Stimulated activated CD4-positive, alpha-beta T cell treated with anti-CD3 and anti-CD28 coated beads, TNF-alpha, amount 100 ng/mL, for 4 hours (primary cell): ENCODE measurements around the gene EEF1AKMT4.

Source experiments
- DNase-seq, 3 experiments: peaks; one replicate each; pipeline ENCODE4 v3.0.0-alpha.2; 2020; ENCODE audit warnings: low read depth in 3 of 3

Gene EEF1AKMT4

DNA sequence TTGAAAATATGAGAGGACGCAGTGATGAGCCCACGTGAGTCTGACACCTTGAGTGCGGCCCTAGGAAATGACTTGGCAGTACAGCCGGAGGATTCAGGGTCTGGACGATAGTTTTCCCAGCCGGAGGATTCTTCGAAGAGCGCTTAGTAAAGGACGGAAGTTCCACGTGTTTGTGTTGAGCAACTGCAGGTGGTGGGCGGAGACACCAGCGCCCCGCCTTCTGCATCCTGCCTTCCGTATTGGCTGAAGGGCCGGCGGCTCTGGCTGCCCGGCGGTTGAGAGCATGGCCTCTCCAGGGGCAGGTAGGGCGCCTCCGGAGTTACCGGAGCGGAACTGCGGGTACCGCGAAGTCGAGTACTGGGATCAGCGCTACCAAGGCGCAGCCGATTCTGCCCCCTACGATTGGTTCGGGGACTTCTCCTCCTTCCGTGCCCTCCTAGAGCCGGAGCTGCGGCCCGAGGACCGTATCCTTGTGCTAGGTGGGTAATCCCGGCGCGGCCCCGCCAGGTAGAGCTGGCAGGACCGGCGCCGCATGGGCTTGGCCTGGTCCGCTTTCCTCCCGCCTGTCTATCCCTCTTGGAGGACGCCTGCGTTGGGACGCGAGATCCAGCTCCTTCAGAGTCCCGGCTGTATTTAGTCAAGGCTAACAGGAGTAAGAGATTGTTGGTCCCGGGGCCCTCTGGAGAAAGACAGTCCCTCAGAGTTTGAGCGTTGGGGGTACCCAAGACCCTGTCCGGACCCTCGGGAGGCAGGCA, at the start of gene EEF1AKMT4:
Gene EEF1AKMT4 (plus strand): TSS at position 261 of the 755 bp plus-strand sequence. CDS start 23 bp downstream, at position 284.
- DNase-seq: peak; percentile 89 to 91 (median 91)

DNA sequence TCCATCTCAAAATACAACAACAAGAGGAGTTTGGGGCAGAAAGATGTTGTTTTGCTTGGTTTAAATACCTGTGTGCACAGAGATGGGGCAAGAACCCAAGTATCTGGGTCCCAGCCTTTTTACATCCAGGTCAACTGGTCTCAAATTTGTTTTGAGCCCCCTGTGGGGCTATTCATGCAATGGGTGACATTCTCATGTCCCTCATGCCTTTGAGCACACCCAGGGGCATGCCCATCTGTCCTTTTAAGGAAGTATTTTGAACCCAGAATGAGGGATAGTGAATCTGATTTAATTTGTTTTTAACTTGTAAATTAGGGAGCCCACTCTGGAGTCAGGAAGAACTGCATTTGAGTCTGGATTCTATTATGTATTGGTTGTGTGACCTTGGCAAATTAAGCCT, 48.6 kb upstream of the EEF1AKMT4 start:
- DNase-seq: no peak

DNA sequence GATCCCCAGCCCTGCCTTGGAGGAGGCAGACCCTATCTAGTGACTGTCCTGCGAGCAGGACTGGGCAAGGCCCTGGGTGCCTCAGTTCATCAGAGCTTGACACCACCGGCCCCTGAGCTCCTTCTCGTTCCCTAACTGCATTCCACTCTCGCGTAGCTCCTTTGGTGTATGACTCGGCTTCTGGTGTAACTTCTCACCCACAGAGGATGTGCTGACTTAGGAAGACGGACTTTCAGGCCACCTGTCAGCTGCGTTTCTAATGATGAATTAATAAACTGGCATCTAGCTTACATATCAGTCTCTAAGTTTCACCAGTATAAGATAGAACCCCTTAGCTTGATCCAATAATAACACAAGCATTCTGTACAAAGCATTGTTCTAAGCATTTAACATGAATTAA, 45.9 kb upstream of the EEF1AKMT4 start:
- DNase-seq: no peak

DNA sequence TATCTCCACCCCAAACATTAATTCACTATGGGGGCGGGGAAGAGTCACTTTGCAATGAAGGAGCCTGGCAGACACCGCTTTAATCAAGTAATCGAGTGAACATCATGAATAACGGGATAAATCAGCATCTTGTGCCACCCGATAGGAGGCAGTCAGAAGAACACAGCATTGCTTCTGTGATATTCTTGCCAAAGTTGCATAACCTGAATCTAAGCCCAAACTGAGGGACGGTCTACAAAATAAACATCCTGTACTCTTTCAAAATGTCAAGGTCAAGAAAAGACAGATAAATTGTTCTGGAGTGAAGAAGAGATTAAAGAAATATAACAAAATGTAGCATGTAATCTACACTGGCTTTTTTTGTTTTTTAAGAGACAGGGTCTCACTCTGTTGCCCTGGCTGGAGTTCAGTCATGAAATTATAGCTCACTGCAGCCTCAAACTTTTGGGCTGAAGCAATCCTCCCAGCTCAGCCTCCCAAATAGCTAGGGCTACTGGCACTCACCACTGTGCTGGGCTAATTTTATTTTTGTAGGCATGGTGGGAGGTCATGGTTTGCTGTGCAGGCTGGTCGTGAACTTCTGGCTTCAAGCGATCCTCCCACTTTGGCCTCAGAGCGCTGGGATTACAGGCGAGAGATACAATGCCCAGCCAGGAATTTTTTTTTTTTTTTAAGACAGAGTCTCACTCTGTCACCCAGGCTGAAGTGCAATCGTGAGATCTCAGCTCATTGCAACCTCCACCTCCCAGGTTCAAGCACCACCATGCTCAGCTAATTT, 40.1 kb upstream of the EEF1AKMT4 start:
- DNase-seq: no peak

DNA sequence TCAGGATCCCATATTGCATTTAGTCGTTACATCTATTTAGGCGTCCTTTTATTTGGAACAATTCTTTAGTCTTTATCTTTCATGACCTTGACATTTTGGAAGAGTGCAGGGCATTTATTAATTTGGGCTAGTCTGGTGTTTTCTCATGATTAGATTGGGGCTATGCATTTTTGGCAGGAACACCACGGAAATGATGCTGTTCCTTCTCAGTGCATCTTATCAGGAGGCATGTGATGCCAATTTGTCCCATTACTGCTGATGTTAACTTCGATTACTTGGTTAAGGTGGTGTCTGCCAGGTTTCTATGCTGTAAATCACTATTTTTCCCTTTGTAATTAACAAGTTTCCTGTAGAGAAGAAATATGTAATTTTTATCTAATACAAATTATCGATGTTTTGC, 38.2 kb upstream of the EEF1AKMT4 start:
- no peak for DNase-seq

DNA sequence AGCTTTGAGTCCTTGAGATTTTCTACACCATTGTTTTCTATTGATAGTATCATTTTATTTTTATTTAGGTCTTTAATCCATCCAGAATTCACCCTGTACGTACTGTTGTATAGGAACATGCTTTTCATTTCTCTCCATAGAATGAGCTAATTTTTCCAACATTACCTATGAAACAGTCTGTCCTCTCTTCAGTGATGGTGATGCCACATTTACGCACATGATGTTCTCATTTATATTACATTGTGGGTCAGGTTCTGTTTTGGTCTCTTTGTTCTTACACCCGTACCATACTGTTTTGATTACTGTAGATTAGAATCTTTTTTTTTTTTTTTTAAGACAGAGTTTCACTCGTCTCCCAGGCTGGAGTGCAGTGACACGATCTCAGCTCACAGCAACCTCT, 37.8 kb upstream of the EEF1AKMT4 start:
- DNase-seq: no peak

DNA sequence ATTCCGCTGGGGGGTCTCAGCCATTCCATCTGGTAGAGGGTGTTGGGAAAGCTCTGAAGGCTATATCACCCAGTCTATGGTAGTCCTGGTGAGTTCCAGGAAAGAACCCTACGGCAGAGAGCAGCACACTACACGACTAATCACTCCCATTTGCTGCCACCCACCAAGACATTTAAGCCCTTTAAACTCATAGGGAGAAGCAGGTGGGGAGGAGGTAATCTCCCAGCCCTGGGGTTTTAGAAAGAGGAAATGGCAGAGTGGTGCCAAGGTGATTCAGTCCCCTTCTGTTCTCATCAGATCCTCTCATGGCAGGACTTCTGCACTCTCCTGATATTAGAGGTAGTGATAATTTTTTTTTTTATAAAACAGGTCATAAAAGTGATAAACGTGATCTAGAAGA, 30.7 kb upstream of the EEF1AKMT4 start:
- no peak for DNase-seq

DNA sequence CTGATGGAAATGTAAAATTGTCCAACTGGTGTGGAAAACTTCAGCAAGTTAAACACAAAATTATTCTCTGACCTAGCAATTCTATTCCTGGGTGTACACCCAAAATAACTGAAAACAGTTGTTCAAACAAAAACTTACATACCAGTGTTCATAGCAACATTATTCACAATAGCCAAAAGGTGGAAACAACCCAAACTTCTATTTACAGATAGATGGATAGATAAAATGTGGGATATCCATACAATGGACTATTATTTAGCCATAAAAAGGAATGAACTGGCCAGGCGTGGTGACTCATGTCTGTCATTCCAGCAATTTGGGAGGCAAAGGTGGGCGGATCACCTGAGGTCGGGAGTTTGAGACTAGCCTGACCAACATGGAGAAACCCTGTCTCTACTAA, 27.0 kb upstream of the EEF1AKMT4 start:
- DNase-seq: no peak

DNA sequence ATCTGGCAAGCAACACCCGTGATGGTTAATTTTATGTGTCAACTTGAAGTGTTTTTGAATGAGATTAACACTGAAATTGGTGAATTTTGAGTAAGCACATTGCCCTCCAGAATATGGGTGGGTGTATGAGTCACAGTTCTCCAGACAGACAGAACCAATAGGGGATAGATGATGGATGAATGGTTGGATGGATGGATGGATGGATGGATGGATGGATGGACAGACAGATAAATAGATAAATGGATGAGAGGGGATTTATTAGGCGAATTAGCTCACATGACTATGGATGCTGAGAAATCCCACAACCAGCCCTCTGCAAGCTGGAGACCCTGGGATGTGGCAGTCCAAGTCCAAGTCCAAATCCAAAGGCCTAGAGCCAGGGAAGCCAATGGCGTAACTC, 25.5 kb upstream of the EEF1AKMT4 start:
- DNase-seq: no peak

DNA sequence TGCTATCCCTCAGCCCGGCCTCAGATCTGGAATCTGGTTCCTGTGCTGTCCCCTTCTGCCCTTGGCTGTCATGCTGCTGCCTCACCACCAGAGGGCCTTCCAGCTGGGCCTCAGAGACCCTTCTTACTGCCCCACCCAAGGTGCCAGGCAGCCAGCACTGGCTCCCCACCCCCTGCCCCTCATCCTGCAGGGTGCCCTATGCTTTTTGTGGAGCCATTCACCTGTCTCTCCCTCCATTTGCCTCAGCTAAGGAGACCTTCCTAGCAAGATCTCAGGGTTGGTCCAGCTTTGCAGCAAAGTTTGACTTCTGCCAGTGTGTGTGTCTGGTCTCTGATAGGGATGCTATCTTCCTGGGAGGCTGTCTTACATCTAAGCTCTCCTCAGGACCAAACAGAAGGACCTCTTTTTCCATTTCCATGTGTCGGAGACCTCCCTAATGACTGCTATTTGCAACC, 22.0 kb upstream of the EEF1AKMT4 start:
- DNase-seq: peak in 2 of 3 experiments; percentile 22 to 41

DNA sequence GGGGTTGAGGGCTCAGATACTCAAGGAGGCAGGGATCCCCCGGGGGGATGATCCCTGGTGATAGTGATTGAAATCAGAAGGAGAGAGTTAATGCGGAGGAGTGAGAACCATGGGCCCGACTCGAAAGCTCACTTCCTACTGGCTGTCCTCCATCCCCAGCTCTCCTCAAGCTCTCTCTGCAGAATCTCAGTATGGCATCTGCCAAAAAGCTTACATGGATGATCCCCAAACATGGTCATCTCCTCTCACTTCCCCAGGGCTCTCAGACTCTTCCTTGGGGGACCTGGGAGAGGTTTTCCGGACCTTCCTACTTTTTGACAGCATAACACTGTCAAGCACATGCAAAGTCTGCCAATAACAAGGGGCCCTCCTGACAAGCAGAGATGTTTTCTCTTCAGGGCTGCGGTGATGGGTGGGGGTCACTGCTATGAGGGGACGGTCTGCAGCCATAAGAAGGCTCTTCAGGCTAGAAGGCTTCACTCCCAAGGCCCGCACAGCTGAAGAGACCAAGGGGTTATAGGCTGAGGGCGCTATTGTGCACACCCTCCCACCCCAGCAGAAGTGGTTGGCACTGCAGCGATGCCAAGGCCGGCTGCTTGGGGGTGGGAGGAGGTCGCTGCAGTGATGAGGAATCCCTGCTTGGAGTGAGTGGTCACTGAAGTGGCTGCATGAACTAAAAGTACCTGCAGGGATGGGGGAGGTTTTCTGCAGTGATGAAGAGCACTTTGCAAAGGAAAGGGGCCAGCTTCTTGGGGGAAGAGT, 20.9 kb upstream of the EEF1AKMT4 start:
- DNase-seq: no peak

DNA sequence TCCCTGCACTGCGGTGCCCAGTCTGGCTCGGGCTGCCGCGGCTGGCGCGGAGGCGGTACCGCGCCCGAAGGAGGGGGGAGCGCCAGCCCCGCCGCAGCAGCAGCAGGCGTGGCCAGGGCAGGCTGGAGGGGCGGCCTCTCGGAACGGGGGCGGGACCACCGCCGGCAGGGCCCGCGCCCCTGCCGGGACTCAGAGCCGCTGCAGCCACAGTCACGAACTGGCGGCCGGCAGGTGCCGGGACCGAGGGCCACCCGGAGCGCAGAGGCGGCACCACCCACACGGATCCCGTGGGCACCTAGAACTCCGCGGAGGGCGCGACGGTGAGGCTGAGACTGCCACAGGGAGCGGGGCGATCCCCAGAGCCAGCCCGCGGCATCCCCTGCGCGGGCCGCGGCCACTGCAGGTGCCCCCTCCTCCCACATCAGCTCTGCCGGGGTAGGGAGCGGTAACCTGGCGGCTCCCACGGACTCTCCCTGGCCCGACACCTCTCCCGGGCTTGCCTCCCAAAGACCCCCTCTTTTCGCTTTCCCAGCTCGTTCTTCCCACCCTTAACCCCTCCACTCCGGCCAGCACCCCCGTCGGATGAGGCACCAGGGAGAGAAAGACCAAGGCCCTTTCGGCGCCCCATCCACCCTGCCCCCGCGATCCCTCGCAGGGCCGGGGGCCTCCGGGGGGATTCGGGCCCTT, 19.9 kb upstream of the EEF1AKMT4 start, which contains the start of gene VWA5B2:
Gene VWA5B2 (plus strand): TSS at position 192 of the 687 bp plus-strand sequence. CDS start 944 bp downstream, outside the sequence.
- peak; percentile 44 to 46 (median 44) for DNase-seq

DNA sequence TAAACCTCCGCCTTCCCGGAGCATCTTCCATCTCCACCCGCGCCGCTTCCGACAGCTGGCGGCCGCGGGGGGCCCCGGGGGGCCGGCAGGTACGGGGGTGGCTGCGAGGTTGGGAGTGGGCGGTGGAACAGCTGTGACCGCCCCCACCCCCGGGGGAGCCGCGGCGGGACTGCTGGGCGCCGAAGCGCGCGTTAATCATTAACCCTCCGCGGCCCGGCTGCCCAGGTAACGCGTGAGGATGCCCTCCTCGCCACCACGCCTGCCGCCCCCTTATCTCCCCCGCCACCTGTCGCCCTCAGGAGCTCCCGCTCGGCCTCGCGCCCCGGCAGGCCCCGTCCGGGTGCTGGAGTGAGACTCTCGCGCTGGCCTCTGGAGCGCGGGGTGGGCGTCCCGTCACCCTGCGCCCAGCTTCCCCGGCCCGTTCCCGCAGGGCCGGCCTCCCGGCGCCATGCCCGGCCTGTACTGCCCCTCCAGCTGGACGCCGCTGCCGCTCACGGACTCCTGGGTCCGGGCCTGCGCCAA, 19.3 kb upstream of the EEF1AKMT4 start:
- no peak for DNase-seq

DNA sequence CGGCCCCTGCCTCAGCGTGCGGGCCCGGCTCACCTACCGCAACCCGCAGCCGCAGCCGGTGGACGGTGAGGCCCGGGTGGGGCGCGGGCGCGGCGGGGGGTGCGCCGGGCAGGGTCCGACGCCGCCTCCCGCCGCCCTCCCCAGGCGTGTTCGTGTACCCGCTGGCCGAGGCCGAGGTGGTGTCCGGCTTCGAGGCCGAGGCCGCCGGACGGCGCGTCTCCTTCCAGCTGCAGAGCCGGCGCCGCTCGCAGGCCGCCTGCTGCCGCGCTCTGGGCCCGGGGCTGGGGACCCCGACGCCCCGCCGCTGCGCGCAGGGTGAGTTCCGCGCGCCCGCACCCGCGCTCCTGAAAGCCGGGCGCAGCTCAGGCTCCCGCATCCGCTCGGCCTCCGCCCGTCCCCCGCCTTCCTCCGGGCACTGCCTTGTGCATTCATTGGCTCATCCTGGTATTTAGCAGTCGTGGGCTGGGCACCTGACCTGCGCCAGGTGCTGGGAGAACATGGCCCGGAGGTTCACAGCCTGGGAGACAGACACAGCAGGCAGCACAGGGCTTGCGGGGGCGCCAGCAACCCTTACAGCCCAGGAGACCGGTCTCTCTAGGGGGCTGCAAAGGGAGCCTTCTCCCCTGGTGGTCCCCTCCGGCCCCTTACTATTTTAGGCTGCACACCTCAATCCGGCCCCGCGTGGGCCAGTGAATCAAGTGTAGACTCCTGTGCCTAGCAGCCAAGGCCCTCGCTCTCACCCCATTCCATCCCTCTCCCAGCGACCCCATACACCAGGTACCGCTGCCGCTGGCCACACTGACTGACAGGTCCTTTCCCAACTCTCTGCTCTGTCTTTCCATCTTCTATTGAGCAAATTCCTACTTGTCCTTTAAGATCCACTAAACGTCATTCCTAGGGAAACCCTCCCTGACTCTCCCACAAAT, 18.6 kb upstream of the EEF1AKMT4 start:
- DNase-seq: no peak

DNA sequence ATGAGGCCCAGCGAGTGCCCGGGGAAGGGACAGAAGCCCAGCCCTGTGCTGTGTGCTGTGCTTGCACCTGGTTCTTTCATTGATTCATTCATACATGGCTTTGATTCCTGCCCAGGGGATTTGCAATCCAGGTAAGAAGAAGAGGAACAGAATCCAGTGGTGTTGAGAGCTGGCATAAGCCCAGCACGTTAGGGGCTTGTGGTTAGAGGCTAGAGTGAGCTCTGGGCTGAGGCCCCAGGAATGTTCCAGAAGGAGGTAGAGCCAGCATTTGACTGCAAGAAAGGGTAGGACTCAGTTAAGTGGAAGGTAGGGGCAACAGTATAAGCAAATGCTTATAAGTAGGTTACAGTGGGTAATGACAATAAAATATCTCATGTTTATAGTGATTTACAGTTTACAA, 17.8 kb upstream of the EEF1AKMT4 start:
- no peak for DNase-seq

DNA sequence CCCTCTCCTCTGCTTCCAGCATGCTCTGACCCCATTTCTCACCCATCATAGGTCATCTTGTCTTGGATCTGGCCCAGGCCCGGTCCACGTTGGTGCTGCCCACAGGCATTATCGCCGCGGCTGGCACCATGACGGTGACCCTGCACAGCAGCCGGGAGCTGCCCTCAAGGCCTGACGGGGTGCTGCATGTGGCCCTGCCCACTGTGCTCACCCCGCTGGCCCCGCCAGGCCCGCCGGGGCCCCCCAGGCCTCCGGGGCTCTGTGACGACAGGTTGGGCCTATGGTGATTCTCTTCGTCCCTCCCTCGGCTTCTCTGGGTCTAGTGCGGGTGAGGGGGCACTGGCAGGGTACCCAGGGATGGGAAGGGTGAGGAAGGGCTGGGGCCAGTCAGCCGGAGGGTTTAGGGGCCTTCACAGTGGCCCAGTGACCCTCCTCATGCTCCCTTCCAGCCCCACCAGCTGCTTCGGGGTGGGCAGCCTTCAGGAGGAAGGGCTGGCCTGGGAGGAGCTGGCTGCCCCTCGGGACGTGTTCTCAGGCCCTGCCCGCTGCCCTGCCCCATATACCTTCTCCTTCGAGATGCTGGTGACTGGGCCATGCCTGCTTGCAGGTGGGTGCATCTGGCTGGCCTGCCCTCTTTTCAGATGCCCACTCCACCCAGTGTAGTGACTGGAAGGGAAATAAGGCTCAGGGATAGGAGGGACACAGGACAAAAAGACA, 16.2 kb upstream of the EEF1AKMT4 start:
- no peak for DNase-seq

DNA sequence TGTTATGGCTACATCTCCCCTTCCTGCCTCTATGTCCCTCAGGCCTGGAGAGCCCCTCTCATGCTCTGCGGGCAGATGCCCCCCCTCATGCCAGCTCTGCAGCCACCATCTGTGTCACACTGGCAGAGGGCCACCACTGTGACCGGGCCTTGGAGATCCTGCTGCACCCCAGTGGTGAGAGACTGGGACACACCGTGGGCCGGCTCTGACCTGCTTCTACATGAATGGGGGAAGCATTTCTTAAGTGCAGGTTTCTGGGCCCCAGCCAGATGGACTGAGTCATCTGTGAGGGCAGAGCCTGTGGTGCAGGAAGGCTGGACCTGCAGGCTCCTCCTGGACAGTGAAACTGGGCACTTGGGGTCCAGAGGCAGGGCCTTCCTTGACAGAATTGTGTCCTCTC, 15.2 kb upstream of the EEF1AKMT4 start:
- DNase-seq: no peak

DNA sequence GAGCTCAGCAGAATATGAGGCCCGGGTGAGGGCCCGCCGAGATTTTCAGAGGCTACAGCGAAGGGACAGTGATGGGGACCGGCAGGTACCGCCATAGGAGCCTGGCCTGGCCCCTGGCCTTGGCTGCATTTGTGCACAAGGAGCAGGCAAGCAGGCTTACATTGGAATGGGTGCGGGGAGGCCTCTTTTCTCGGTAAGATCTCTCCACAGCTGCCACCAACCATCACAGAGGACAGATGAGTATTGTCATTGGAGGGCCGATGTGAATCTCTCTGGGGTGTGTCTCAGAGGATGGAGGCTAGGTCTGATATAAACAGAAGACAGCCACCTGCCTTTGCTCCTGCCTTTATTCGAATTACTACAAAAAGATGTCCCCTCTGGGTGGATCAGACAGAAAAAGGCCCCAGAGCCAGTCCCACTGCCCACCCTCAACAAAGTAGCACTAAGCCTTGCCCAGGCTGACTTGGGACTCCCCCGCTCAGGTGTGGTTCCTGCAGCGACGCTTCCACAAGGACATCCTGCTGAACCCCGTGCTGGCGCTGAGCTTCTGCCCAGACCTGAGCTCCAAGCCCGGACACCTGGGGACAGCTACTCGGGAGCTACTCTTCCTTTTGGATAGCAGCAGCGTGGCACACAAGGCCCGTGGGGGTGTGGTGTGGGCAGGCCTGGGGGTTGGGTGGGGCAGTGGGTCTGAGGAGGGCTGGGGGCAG, 14.6 kb upstream of the EEF1AKMT4 start:
- DNase-seq: no peak
